Measurements from ENCODE around the gene AATK.

DNA sequence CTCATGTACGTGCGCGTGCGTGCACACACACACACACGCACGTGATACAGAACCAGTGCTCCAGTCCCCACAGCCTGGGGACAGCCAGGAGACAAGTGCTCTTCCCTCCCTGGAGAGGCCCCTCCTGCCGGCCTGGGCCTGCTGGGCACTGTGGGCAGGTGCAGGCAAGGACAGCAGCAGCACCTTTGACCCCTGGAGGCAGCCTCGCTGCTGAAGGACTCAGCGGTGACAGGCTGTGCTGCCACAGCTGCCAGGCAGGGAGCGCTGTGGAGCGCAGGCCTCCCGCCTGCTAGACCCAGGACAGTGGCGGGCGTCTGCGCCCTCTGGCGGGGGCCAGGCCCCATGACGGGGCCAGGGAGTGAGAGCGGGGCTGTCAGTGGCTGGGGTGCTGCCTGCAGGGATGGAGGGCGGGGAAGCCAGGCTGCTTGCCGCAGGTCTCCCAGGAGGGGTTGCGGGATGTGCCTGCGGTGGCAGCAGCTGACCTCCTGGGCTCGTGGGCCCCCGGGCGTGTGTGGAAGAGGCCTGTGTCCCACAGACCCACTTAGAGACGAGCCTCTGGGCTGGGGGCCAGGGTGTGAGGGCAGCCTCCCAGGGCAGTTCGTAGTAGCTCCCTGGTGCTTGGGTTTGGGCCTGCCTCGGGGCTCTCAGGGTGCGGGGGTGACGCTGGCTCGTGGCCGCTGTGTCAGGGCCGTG lies 64.3 kb downstream of the AATK start:
- no peak for TF ChIP-seq FOXS1 (CRISPR knock-in tag; IDR thresholded peaks at IDR 0.05)
- TF ChIP-seq, protein P1, sequence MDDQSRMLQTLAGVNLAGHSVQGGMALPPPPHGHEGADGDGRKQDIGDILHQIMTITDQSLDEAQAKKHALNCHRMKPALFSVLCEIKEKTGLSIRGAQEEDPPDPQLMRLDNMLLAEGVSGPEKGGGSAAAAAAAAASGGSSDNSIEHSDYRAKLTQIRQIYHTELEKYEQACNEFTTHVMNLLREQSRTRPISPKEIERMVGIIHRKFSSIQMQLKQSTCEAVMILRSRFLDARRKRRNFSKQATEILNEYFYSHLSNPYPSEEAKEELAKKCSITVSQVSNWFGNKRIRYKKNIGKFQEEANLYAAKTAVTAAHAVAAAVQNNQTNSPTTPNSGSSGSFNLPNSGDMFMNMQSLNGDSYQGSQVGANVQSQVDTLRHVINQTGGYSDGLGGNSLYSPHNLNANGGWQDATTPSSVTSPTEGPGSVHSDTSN (IDR thresholded peaks at IDR 0.05): no peak
- TF ChIP-seq, protein P2, sequence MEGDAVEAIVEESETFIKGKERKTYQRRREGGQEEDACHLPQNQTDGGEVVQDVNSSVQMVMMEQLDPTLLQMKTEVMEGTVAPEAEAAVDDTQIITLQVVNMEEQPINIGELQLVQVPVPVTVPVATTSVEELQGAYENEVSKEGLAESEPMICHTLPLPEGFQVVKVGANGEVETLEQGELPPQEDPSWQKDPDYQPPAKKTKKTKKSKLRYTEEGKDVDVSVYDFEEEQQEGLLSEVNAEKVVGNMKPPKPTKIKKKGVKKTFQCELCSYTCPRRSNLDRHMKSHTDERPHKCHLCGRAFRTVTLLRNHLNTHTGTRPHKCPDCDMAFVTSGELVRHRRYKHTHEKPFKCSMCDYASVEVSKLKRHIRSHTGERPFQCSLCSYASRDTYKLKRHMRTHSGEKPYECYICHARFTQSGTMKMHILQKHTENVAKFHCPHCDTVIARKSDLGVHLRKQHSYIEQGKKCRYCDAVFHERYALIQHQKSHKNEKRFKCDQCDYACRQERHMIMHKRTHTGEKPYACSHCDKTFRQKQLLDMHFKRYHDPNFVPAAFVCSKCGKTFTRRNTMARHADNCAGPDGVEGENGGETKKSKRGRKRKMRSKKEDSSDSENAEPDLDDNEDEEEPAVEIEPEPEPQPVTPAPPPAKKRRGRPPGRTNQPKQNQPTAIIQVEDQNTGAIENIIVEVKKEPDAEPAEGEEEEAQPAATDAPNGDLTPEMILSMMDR (IDR thresholded peaks at IDR 0.05): peak; percentile 100
- TF ChIP-seq, protein P3, sequence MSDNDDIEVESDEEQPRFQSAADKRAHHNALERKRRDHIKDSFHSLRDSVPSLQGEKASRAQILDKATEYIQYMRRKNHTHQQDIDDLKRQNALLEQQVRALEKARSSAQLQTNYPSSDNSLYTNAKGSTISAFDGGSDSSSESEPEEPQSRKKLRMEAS (IDR thresholded peaks at IDR 0.05): peak; percentile 70
- no peak for TF ChIP-seq CBX2 (IDR thresholded peaks at IDR 0.05; ENCODE audit: borderline replicate concordance, low read depth)
- TF ChIP-seq POLR2A (IDR thresholded peaks at IDR 0.05; ENCODE audit: low read length): no peak
- no peak for TF ChIP-seq CHD4 (IDR thresholded peaks at IDR 0.05; ENCODE audit: borderline replicate concordance)
- TF ChIP-seq GATA3 (IDR thresholded peaks at IDR 0.05; ENCODE audit: borderline replicate concordance): no peak
- TF ChIP-seq, protein P4, sequence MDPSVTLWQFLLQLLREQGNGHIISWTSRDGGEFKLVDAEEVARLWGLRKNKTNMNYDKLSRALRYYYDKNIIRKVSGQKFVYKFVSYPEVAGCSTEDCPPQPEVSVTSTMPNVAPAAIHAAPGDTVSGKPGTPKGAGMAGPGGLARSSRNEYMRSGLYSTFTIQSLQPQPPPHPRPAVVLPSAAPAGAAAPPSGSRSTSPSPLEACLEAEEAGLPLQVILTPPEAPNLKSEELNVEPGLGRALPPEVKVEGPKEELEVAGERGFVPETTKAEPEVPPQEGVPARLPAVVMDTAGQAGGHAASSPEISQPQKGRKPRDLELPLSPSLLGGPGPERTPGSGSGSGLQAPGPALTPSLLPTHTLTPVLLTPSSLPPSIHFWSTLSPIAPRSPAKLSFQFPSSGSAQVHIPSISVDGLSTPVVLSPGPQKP (IDR thresholded peaks at IDR 0.05; ENCODE audit: low read depth, low read length): no peak

All from A549 (cell line).